ENCODE results near the gene TENM4.

- TF ChIP-seq CTCF (IDR thresholded peaks at IDR 0.05): no peak
- no peak for TF ChIP-seq EZH2phosphoT487 (IDR thresholded peaks at IDR 0.05)
Observed at GRCh38 chr11:78815831-78816230, 625.0 kb downstream of the TENM4 start.

Data from neural progenitor cell (in vitro differentiated cells).